ENCODE data around the gene FAM170B.

Gene FAM170B

GRCh38 chr10:49154641-49155040, 20.8 kb upstream of the FAM170B start:
- TF ChIP-seq, protein P1, sequence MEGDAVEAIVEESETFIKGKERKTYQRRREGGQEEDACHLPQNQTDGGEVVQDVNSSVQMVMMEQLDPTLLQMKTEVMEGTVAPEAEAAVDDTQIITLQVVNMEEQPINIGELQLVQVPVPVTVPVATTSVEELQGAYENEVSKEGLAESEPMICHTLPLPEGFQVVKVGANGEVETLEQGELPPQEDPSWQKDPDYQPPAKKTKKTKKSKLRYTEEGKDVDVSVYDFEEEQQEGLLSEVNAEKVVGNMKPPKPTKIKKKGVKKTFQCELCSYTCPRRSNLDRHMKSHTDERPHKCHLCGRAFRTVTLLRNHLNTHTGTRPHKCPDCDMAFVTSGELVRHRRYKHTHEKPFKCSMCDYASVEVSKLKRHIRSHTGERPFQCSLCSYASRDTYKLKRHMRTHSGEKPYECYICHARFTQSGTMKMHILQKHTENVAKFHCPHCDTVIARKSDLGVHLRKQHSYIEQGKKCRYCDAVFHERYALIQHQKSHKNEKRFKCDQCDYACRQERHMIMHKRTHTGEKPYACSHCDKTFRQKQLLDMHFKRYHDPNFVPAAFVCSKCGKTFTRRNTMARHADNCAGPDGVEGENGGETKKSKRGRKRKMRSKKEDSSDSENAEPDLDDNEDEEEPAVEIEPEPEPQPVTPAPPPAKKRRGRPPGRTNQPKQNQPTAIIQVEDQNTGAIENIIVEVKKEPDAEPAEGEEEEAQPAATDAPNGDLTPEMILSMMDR (IDR thresholded peaks at IDR 0.05; ENCODE audit: borderline replicate concordance, control extremely low read depth, extremely low read depth, insufficient read depth, missing control alignments), result no peak
- DNase-seq (ENCODE audit: low spot score), result no peak
- in situ Hi-C loops (cut with MboI; ENCODE audit: low sequenced_read_pairs, unreplicated experiment), result loop anchor here (25.0 kb wide), 1 partner anchor 492 kb away; no protein-coding TSS in a partner anchor

DNA sequence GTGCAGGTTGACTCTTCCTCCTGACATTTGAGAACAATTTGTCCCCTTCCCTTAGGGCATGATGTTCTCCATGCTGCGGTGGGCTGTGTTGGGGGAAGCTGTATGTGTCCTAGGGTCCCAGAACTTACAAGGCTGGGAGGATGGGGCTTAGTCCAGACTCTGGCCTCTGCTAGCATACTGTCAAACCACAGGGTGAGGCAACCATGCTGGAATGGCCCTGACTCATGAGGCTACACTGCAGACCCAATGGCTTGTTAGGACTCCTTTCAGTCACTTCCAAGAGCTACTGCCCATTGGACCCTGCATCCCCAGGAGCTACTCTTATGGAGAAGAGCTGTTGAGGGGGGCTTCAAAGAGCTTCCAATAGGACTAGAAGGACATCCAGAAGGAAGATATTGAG, 20.1 kb upstream of the FAM170B start:
- DNase-seq (ENCODE audit: low spot score), result no peak
- TF ChIP-seq, protein P1 (IDR thresholded peaks at IDR 0.05; ENCODE audit: borderline replicate concordance, control extremely low read depth, extremely low read depth, insufficient read depth, missing control alignments), result no peak
- in situ Hi-C loops (cut with MboI; ENCODE audit: low sequenced_read_pairs, unreplicated experiment), result loop anchor here (25.0 kb wide), 1 partner anchor 492 kb away; no protein-coding TSS in a partner anchor

- DNase-seq (ENCODE audit: low spot score), result no peak
- TF ChIP-seq, protein P1 (IDR thresholded peaks at IDR 0.05; ENCODE audit: borderline replicate concordance, control extremely low read depth, extremely low read depth, insufficient read depth, missing control alignments), result no peak
- in situ Hi-C loops (cut with MboI; ENCODE audit: low sequenced_read_pairs, unreplicated experiment), result loop anchor here (25.0 kb wide), 1 partner anchor 491 kb away; no protein-coding TSS in a partner anchor
Observed at GRCh38 chr10:49153115-49153514, 19.3 kb upstream of the FAM170B start.

DNA sequence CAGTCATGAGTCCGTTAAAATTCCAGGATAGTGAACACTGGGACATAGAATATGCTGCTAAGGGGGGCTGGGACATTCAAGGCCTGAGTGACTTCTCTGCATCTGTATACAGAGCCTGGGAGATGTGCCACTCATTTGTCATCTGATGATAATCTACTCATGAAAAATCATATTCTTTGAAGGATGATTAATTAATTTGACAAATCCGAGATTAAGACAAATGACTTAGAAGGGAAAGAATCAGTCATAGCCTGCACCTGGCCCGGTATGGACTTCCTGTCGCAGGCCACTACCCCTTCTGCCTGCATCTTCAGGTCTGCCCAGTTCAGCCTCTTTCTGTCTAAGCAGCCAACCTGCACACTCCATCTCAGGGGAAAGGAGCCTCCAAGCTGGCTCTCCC, 18.8 kb upstream of the FAM170B start:
- no peak for DNase-seq (ENCODE audit: low spot score)
- in situ Hi-C loops (cut with MboI; ENCODE audit: low sequenced_read_pairs, unreplicated experiment), result loop anchor here (25.0 kb wide), 1 partner anchor 490 kb away; no protein-coding TSS in a partner anchor
- TF ChIP-seq, protein P1 (IDR thresholded peaks at IDR 0.05; ENCODE audit: borderline replicate concordance, control extremely low read depth, extremely low read depth, insufficient read depth, missing control alignments), result no peak

DNA sequence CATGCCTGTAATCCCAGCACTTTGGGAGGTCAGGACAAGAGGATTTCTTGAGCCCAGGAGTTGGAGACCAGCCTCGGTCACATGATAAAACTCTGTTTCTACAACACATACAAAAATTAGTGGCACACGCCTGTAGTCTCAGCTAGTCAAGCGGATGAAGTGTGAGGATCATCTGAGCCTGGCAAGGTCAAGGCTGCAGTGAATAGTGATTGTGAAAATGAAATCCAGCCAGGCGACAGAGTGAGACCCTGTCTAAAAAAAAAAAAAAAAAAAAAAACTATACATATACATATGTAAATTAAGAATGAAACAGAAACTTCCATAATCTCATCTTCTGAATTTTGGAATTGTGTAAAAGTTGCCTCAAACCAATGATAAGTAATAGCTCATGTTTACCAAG, 18.2 kb upstream of the FAM170B start:
- TF ChIP-seq, protein P1 (IDR thresholded peaks at IDR 0.05; ENCODE audit: borderline replicate concordance, control extremely low read depth, extremely low read depth, insufficient read depth, missing control alignments), result no peak

DNA sequence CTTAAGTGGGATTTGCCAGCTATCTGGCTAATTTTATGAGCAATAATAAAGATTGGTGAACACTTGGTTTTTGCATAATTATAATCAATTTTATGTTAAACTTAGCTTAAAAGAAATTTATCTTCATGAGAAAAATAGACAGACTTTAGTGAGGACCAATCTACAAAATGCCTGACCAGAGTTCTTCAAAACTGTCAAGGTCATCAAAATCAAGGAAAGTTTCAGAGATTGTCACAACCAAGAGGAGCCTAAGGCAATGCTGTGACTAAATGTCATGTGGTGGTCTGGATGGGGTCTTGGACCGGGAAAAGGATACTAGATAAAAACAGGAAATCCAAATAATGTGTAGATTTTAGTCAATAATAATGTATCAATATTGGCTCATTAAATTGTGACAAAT, 17.7 kb upstream of the FAM170B start:
- no peak for DNase-seq (ENCODE audit: low spot score)
- in situ Hi-C loops (cut with MboI; ENCODE audit: low sequenced_read_pairs, unreplicated experiment), result loop anchor here (25.0 kb wide), 1 partner anchor 489 kb away; no protein-coding TSS in a partner anchor
- TF ChIP-seq, protein P1 (IDR thresholded peaks at IDR 0.05; ENCODE audit: borderline replicate concordance, control extremely low read depth, extremely low read depth, insufficient read depth, missing control alignments), result no peak

More for the DNA sequence above, 18.2 kb upstream of the FAM170B start:
- no peak for DNase-seq (ENCODE audit: low spot score)
- in situ Hi-C loops (cut with MboI; ENCODE audit: low sequenced_read_pairs, unreplicated experiment), result loop anchor here (25.0 kb wide), 1 partner anchor 490 kb away; no protein-coding TSS in a partner anchor

All from GM13976 (cell line).